DMS153 (cell line): ENCODE data around the gene ZNF521.
"Not testable (repeated sequence)": the region's sequence is repeated elsewhere in the genome, so short reads cannot be mapped to it uniquely, and the experiment has no call there.

Experiments
- DNase-seq: peaks from one replicate; lab custom pipeline; 2025; lab: John Stamatoyannopoulos, UW

The ZNF521 gene

GRCh38 chr18:25289001-25289631 is 62.9 kb downstream of the ZNF521 start:
- no peak for DNase-seq

GRCh38 chr18:25288340-25288938 is 63.5 kb downstream of the ZNF521 start:
- DNase-seq, result no peak

GRCh38 chr18:25287106-25287505 is 64.9 kb downstream of the ZNF521 start:
- DNase-seq, result no peak

- DNase-seq, result no peak
Observed at GRCh38 chr18:25284861-25285550, 67.0 kb downstream of the ZNF521 start.

- no peak for DNase-seq
Observed at GRCh38 chr18:25284281-25284680, 67.7 kb downstream of the ZNF521 start.

- DNase-seq, result no peak
Observed at GRCh38 chr18:25283781-25284180, 68.2 kb downstream of the ZNF521 start.

- DNase-seq, result no peak
Observed at GRCh38 chr18:25282896-25283703, 68.9 kb downstream of the ZNF521 start.

- DNase-seq, result no peak
Observed at GRCh38 chr18:25282282-25282681, 69.7 kb downstream of the ZNF521 start.

GRCh38 chr18:25281556-25281955 is 70.4 kb downstream of the ZNF521 start:
- DNase-seq, result no peak

GRCh38 chr18:25279961-25280360 is 72.0 kb downstream of the ZNF521 start:
- no peak for DNase-seq

GRCh38 chr18:25279556-25279955 is 72.4 kb downstream of the ZNF521 start:
- DNase-seq, result no peak

GRCh38 chr18:25279133-25279532 is 72.8 kb downstream of the ZNF521 start:
- no peak for DNase-seq

GRCh38 chr18:25278394-25278793 is 73.6 kb downstream of the ZNF521 start:
- DNase-seq, result no peak

- no peak for DNase-seq
Observed at GRCh38 chr18:25275412-25276001, 76.5 kb downstream of the ZNF521 start.

GRCh38 chr18:25274926-25275325 is 77.0 kb downstream of the ZNF521 start:
- DNase-seq, result no peak

GRCh38 chr18:25266931-25267527 is 84.9 kb downstream of the ZNF521 start:
- not testable (repeated sequence) for DNase-seq

- no peak for DNase-seq
Observed at GRCh38 chr18:25262920-25263319, 89.0 kb downstream of the ZNF521 start.

GRCh38 chr18:25261768-25262167 is 90.2 kb downstream of the ZNF521 start:
- DNase-seq, result no peak

GRCh38 chr18:25256439-25256838 is 95.5 kb downstream of the ZNF521 start:
- no peak for DNase-seq

GRCh38 chr18:25253779-25254178 is 98.2 kb downstream of the ZNF521 start:
- DNase-seq, result no peak

GRCh38 chr18:25253136-25253535 is 98.8 kb downstream of the ZNF521 start:
- DNase-seq, result no peak

- DNase-seq, result no peak
Observed at GRCh38 chr18:25251068-25251467, 100.9 kb downstream of the ZNF521 start.
